GM18868 (cell line): ENCODE measurements around the gene COL5A1.

Experiments used
- ATAC-seq: cut with Tn5 transposase; IDR thresholded peaks from one replicate; pipeline ENCODE4 v1.9.1; 2021; ENCODE audit warnings: mild to moderate bottlenecking, moderate library complexity; ENCODE audit not compliant: unreplicated experiment

The COL5A1 gene

DNA sequence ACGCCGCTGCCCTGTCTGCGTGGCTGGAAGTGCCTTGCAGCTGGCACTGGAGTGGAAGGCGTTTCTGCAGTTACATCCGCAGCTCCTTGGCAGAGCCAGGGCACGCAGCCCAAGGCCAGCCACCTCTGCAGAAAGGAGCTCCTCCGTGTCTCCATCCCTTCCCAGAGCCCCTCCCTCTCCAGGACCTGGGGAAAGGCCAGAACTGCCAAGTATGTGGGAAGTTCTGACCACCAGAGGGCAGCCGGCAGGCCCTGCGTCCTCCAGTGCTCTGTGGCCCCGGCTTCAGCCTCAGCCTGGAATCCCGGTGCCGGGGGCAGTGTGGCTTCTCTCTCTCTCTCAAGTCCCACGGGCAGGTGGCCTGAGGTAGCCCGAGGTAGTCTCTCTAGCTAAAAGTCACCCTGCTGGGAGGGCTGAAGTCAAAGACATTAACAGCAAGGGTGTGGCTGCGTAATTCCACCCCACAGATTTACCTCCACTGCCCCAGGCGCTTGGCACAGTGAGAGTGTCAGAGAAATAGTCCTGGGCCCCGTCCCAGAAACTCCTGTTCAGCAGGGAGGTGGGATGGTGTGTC lies 137.3 kb downstream of the COL5A1 start:
- no peak for ATAC-seq

DNA sequence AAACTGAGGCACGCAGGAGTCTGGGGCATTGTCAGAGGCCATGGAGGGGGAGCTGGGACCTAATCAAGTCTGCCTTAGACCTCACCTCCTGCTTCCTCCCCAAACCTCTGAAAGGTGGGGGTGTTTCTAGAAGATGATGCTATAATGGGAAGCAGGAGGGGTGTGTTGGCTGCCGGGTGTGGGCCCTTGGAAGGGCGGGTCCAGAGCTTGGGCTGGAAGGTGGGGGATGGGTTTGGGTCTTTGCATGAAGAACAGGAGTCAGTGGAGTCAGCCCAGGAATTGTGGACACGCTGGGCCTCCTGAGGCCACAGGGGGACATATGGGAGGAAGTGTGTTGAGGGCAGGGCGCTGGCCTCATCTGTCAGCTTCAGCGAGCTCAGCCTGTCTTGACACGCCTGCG lies 138.0 kb downstream of the COL5A1 start:
- ATAC-seq: no peak

DNA sequence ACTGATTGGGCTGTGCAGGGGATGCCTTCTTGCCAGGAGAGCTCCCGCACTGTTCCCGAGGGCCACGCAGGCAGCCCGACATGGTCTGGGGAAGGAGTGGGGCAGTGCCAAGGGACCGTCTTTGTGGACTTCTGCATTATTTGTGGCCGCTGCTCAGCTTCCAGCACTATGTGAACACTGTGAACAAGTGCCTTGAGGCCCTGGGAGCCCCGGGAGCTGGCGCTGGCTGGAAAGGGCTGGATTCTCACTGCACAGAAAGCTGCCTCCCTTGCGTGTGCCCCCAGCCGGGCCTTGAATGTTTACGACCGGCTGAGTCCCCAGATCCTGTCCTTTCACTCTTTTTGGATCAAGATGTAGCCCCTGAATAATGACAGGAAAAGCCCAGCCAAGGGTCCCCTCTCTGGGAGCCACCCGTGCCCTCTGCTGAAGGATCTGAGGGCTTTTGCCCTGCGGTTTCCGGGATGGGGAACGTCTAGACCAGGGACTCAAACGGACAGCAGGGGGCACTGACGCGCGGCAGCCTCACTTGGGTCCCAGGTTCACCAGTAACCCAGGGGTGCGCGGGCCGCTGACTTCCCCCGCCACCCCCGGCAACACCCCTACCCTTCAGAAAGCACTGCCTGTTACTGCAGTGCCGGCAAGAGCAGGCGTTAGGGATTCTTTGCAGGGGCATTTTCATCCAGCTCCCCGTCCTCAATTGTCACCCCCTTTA lies 140.1 kb downstream of the COL5A1 start:
- no peak for ATAC-seq

DNA sequence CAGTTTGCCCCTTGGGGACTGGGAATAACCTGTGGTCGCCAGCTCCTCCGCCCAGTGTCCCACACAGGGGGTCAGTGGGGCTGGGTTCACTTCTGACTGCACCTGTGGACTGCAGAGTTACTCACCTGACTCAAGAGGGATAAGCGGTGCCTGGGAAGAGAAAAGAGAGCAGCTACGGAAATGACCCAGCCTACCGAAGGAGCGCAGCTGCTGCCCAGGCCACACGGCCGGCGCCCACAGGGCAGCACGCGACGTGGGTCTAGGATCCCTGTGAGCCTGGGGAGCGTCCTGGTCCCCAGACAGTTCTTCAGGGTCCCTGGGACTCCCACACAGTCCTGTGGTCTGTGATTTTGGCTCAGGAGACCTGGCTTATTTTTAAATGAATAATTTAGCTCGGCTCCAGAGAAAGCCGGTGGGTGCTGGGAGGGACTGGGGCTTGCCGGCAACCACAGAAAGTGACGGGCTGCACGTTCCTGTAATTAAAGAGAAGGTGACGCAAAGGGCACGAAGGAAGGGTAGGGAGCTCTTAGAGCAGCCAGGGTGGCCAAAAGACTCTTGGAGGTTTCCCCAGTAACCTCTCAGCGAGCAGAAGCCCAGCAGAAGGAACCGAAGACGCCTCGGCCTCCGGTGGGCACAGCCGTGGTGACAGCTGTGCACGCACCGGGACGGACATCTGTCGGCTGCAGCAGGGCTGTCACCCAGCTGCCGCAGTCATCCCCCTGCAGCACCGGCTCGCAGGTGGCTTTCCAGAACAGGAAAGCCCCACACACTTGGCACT lies 141.5 kb downstream of the COL5A1 start:
- ATAC-seq: no peak

- no peak for ATAC-seq
These were observed 142.1 kb downstream of the COL5A1 start for GRCh38 chr9:134783699-134784039.

- ATAC-seq: no peak
These were observed 143.1 kb downstream of the COL5A1 start for GRCh38 chr9:134784577-134785305.

DNA sequence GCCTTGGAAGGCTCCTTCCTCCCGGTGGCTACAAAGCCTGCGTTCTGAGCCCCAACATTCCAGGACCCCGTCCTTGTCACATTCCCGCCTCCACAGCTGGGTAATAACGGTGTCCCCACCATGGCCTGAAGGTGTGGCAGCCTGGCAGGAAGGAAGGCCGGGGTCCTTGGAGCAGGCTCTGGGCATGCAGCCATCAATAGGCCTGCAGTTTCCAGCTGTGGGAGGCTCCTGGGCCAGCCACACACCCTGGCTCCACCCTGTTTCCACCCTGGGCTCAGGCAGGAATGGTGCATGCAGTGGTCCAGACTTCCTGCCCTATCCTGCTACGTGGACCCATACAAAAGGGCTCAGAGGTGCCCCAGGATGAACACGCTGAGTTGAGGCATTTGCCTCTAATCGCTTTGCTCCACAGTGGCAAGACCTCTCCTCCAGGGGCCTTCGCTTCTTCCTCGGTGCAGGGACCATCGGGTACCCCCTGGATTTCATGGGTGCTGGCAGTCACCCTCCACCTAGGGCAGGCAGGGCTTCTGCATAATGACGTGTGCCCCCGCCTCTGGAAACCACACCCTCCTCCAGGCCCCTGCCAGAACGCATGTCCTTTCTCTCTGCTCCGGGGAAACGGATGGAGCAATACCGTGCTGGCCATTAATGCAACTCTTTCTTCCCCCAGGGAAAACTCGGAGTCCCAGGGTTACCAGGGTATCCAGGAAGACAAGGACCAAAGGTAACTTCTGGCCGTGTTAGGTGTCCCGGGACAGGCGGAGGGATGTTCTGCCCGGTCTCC lies 143.9 kb downstream of the COL5A1 start:
- no peak for ATAC-seq

- no peak for ATAC-seq
These were observed 146.3 kb downstream of the COL5A1 start for GRCh38 chr9:134787601-134788531.

DNA sequence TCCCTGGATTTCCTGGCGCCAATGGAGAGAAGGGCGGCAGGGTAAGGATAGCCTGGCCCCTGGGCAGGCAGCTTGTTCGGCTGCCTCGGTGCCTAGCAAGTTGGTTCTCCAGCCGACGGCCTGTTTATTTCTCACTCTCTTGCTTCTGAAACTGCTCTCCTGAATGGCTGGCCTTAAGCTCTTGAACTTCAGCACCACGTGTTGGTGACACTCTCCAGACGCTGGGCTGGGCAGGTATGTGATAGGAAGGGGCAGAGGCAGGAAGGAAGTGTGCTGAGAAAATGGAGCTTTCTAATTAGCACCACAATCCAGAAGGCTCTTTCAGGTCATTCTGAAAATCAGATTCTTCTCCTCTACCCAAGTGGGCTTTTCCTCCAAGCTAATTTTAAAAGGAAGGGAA lies 147.6 kb downstream of the COL5A1 start:
- no peak for ATAC-seq

GRCh38 chr9:134791009-134791408 lies 149.4 kb downstream of the COL5A1 start:
- ATAC-seq: no peak

GRCh38 chr9:134792627-134793026 lies 151.0 kb downstream of the COL5A1 start:
- ATAC-seq: no peak

DNA sequence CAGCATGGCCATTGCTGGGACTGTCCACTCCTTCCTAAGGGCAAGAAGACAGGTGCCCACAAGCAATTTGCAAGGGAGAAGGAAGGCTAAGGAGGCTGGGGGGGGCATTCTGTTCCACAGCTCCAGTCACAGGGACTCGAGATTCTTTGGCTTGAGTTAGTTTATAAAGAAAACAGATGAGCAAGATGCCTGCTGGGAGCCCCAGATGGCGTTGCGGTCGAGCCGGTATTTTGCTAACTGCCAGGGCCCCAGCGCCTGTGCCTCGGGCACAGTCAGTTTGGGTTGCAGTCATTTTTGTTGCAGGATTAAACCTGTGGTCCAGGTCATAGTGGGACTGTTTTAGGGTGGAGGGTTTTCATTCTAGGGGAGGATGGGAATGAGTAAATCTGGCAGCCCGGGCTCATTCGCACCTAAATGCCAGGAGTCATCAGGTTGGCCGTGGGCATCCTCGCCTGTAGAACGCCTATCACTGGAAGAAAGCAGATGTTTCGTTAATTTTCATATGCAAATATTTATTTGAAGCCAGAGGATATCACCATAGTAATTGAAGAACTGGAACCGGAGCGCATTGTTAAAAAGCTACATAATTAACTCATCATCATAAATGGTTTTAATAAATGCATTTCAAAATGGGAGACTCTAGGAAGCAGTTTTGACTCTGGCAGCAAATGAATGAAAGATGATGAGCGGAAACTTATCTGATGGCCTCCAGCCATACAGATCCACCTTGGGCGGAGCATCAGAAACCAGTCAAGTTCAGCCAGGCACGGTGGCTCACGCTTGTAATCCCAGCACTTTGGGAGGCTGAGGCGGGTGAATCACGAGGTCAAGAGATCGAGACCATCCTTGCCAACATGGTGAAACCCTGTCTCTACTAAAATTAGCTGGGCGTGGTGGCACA lies 151.9 kb downstream of the COL5A1 start:
- ATAC-seq: no peak

GRCh38 chr9:134794663-134795370 lies 153.2 kb downstream of the COL5A1 start:
- ATAC-seq: no peak

DNA sequence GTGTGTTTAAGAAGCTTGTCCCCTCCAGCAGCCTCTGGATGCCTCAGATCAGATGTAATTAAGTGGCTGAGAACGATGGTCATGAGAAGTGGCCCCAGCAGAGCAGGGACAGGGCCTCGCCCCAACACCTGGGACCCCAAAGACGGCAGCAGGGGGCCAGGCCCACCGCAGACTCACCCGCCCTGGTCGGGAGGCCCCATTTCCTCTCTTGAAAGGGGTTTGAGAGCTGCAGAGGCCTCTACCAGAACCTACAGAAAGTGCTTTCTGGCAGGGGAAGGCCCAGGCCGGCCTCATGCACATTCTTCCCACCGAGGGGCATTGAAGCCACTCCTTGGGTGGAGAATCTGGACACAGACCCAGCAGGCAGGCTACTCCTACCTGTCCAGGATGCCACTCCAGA lies 153.8 kb downstream of the COL5A1 start:
- ATAC-seq: no peak

GRCh38 chr9:134796882-134797281 lies 155.3 kb downstream of the COL5A1 start:
- ATAC-seq: no peak

DNA sequence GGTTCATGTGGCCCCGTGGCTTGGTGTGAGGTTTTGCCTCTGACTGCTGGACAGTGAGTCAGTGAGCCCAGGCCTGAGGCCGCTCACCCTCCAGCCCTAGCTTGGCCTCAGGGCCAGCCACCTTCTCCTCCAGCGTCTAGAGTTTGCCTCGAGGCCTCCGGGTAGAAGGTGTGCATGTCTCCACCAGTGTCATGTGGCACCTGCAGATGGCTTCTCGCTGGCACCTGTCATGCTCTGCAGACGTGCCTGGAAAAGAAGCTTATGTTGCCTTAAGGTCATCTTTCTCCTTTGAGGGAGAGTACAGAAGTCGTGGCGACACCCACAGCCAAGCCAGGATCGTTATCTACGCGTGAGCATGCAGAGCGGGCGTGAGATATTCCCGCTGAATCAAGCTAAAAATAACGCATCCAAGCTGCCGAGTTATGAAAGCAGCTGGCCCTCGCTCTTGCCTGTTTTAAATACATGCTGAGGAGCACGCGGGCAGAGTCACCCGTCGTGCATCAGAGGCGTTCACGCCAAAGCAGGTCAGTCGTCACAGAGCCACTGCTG lies 159.3 kb downstream of the COL5A1 start:
- ATAC-seq: no peak

- no peak for ATAC-seq
These were observed 160.7 kb downstream of the COL5A1 start for GRCh38 chr9:134802216-134802795.
